Esophagus squamous epithelium (tissue), 4 donors: ENCODE results near the gene RPL13A.

Experiments
- POLR2A ChIP-seq, 4 donors: fragments of 450-650 bp; IDR thresholded peaks; one replicate each; pipeline ENCODE4 v1.6.1; 2017; ENCODE audit warnings: antibody characterized with exemption in 4 of 4, mild to moderate bottlenecking in 4 of 4, moderate library complexity in 3 of 4
- TF ChIP-seq, protein P1 (sequence below), 6 experiments: fragments of 450-650 bp in 4 of 6; fragments of 200-600 bp in 2 of 6; sonication (generic) in 2 of 6; IDR thresholded peaks; one replicate each; pipeline ENCODE4 v1.5.1; 2016 to 2019; ENCODE audit warnings: antibody characterized with exemption in 6 of 6, mild to moderate bottlenecking in 4 of 6, moderate library complexity in 4 of 6

DNA sequence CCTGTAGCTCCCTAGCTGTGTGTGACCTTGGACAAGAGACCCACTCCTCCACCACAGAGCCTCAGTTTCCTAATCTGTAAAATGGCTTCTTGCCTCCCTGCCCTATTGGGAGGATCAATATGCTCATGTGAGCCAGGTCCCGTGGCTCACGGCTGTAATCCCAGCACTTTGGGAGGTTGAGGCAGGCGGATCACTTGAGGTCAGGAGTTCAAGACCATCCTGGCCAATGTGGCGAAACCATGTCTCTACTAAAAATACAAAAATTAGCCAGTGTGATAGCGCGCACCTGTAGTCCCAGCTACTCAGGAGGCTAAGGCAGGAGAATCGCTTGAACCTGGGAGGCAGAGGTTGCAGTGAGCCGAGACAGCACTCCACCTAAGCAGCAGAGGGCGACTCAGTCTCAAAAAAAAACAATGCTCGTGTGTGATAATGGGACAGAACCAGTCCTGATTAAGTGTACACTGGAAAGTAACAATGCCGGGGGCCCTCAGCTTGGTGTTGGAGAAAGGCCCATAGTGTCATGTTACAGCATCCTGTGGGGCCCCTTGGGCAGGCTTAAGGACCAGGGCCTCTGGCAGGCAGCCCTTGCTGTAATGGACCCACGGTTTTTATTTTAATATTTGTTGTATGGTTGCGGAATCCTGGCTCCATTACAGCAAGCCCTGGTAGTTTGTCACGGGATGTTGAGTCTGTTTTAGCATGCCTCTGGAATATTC, 15.6 kb downstream of the RPL13A start:
- TF ChIP-seq, protein P1, sequence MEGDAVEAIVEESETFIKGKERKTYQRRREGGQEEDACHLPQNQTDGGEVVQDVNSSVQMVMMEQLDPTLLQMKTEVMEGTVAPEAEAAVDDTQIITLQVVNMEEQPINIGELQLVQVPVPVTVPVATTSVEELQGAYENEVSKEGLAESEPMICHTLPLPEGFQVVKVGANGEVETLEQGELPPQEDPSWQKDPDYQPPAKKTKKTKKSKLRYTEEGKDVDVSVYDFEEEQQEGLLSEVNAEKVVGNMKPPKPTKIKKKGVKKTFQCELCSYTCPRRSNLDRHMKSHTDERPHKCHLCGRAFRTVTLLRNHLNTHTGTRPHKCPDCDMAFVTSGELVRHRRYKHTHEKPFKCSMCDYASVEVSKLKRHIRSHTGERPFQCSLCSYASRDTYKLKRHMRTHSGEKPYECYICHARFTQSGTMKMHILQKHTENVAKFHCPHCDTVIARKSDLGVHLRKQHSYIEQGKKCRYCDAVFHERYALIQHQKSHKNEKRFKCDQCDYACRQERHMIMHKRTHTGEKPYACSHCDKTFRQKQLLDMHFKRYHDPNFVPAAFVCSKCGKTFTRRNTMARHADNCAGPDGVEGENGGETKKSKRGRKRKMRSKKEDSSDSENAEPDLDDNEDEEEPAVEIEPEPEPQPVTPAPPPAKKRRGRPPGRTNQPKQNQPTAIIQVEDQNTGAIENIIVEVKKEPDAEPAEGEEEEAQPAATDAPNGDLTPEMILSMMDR (IDR thresholded peaks at IDR 0.05), result peak; percentile 37 to 69 (median 62)
- no peak for TF ChIP-seq POLR2A (IDR thresholded peaks at IDR 0.05)
